K562 (cell line): Measurements from ENCODE around the gene PI4KA. TPM values are rescaled to one million over a fixed set of nuclear protein-coding genes. Genes with fewer than 3 reads are reported as not detected.
A peak's percentile ranks its signal among the peaks of the same experiment; 100 is the strongest.

Experiments used
- CCAR2 ChIP-seq: fragments of 200-400 bp; formaldehyde crosslinking; IDR thresholded peaks from 2 replicates; pipeline ENCODE4 v1.6.1; 2017; ENCODE audit warnings: mild to moderate bottlenecking, low read depth, low read length
- CHD7 ChIP-seq: fragments of 200-600 bp; sonication (generic); IDR thresholded peaks from one replicate; pipeline ENCODE4 v1.6.1; 2012; ENCODE audit warnings: mild to moderate bottlenecking, low read depth, low read length, inconsistent platforms
- GTF3C2 ChIP-seq: IDR thresholded peaks from 3 replicates; pipeline ENCODE4 v1.6.1; 2011; ENCODE audit warnings: borderline replicate concordance, mild to moderate bottlenecking, moderate library complexity; ENCODE audit not compliant: insufficient read length; ENCODE audit errors: extremely low read depth
- HDAC1 ChIP-seq, 2 experiments: fragments of 450-650 bp; IDR thresholded peaks; 2 replicates each; pipeline ENCODE4 v1.6.1; 2016 to 2017; ENCODE audit warnings: inconsistent platforms in 1 of 2, mild to moderate bottlenecking in 1 of 2, moderate library complexity in 1 of 2
- ILK ChIP-seq: fragments of 450-650 bp; IDR thresholded peaks from 2 replicates; pipeline ENCODE4 v1.6.1; 2016; ENCODE audit warnings: missing genetic modification characterization, low read depth, mild to moderate bottlenecking, missing compliant biosample characterization, moderate library complexity, borderline replicate concordance
- MYC ChIP-seq, 2 experiments: fragments of 250-450 bp in 1 of 2; sonication (Bioruptor Pico) in 1 of 2; IDR thresholded peaks; 2 replicates each; pipeline versions ENCODE4 v1.5.1 to v1.6.1; 2012 to 2021; ENCODE audit warnings: low read depth in 2 of 2, borderline replicate concordance in 1 of 2, improper control_type of control experiment in 1 of 2, low read length in 1 of 2, mild to moderate bottlenecking in 1 of 2, moderate library complexity in 1 of 2
- PTBP1 ChIP-seq: fragments of 200-400 bp; formaldehyde crosslinking; IDR thresholded peaks from 2 replicates; pipeline ENCODE4 v1.6.1; 2017; ENCODE audit warnings: low read depth, low read length
- THAP7 ChIP-seq: fragments of 250-450 bp; sonication (Bioruptor Pico); IDR thresholded peaks from 2 replicates; pipeline ENCODE4 v1.5.0; 2021
- XRCC5 ChIP-seq: fragments of 200-400 bp; formaldehyde crosslinking; IDR thresholded peaks from 2 replicates; pipeline ENCODE4 v1.6.1; 2017; ENCODE audit warnings: low read depth, mild to moderate bottlenecking, low read length
- ZZZ3 ChIP-seq: fragments of 450-650 bp; IDR thresholded peaks from 2 replicates; pipeline ENCODE4 v1.6.1; 2016; ENCODE audit warnings: antibody characterized with exemption, mild to moderate bottlenecking, moderate library complexity
- polyA plus RNA-seq, 8 experiments: library from polyadenylated mRNA; depleted of rRNA in 4 of 8; stranded (reverse) in 5 of 8; unstranded in 3 of 8; fragments of >200 nt; fragmentation: Nextera tagmentation in 2 of 8; fragmentation: Illumina TruSeq in 1 of 8; extraction: Ambion mirVana in 2 of 8; extraction: Trizol in 1 of 8; gene quantifications; 2 replicates each; pipeline versions ENCODE4 v1.2.1 to v1.2.3, GENCODE V29; 2011 to 2014; ENCODE audit warnings: inconsistent platforms in 1 of 8, missing spikeins in 1 of 8
- total RNA-seq, 7 experiments: library from RNA; depleted of rRNA in 6 of 7; stranded (reverse); fragments of >200 nt in 6 of 7; fragmentation: Illumina TruSeq in 2 of 7; extraction: Trizol in 2 of 7; gene quantifications; 2 replicates each; pipeline versions ENCODE4 v1.2.1 to v1.2.3, GENCODE V29; 2011 to 2021; ENCODE audit warnings: low replicate concordance in 1 of 7

The PI4KA gene
- total and polyA plus RNA-seq, 9 of the 15 experiments (the other 6 are each of a cell fraction or from before 2014, with no cell fraction given): 7.3 to 187 (median 84.7) TPM

GRCh38 chr22:20783844-20784723 lies 74.5 kb downstream of the PI4KA start (continued):
- TF ChIP-seq CHD7 (no peak), MYC (IDR thresholded peaks at IDR 0.05; ENCODE audit: low read depth, low read length) (peak; percentile 75; the same call in 1 of the 2 replicates), MYC (CRISPR knock-in tag; IDR thresholded peaks at IDR 0.05; ENCODE audit: borderline replicate concordance, low read depth) (no peak), GTF3C2 (no peak), PTBP1 (no peak), ZZZ3 (no peak), XRCC5 (peak; percentile 95), HDAC1 (IDR thresholded peaks at IDR 0.05) (no peak), THAP7 (CRISPR knock-in tag) (no peak), CCAR2 (no peak), ILK (tag) (no peak)
